HepG2 (cell line): ENCODE results near the gene C12orf43. TPM values are rescaled to one million over a fixed set of nuclear protein-coding genes. Genes with fewer than 3 reads are reported as not detected.

Source experiments
- DNMT3B ChIP-seq: conservative IDR thresholded peaks from 2 replicates; pipeline ENCODE4 v1.6.1; 2016; ENCODE audit warnings: missing biosample characterization, control low read depth
- FIP1L1 ChIP-seq: fragments of 200-400 bp; formaldehyde crosslinking; IDR thresholded peaks from 2 replicates; pipeline ENCODE4 v1.6.1; 2018; ENCODE audit warnings: low read depth, mild to moderate bottlenecking, low read length, moderate library complexity, borderline replicate concordance; ENCODE audit not compliant: insufficient read depth
- FOSL1 ChIP-seq: sonication (generic); formaldehyde crosslinking; IDR thresholded peaks from 2 replicates; pipeline ENCODE4 v1.9.0; 2021; ENCODE audit warnings: missing genetic modification reagents, borderline replicate concordance
- HINFP ChIP-seq: sonication (generic); formaldehyde crosslinking; IDR thresholded peaks from 2 replicates; pipeline ENCODE4 v1.4.0; 2020; ENCODE audit warnings: low read depth, mild to moderate bottlenecking, missing genetic modification reagents
- HNRNPUL1 ChIP-seq: fragments of 200-400 bp; formaldehyde crosslinking; IDR thresholded peaks from 2 replicates; pipeline ENCODE4 v1.6.1; 2017; ENCODE audit warnings: low read depth, mild to moderate bottlenecking, low read length, moderate library complexity
- JUNB ChIP-seq: sonication (generic); formaldehyde crosslinking; IDR thresholded peaks from 2 replicates; pipeline ENCODE4 v1.8.0; 2022; ENCODE audit warnings: missing genetic modification reagents, mild to moderate bottlenecking, borderline replicate concordance
- LCORL ChIP-seq, 2 experiments: fragments of 450-650 bp in 1 of 2; sonication (generic) in 1 of 2; formaldehyde crosslinking in 1 of 2; IDR thresholded peaks; 2 replicates each; pipeline versions ENCODE4 v1.5.0 to v1.6.1; 2017 to 2020; ENCODE audit warnings: antibody characterized with exemption in 1 of 2, missing genetic modification reagents in 1 of 2
- MAFG ChIP-seq: sonication (generic); formaldehyde crosslinking; IDR thresholded peaks from 2 replicates; pipeline ENCODE4 v1.5.1; 2020; ENCODE audit warnings: mild to moderate bottlenecking, missing genetic modification reagents
- RERE ChIP-seq: IDR thresholded peaks from 2 replicates; pipeline ENCODE4 v1.6.1; 2016; ENCODE audit warnings: low read depth, missing genetic modification reagents, missing compliant biosample characterization
- TCF12 ChIP-seq, 2 experiments: fragments of 450-650 bp in 1 of 2; sonication (generic) in 1 of 2; formaldehyde crosslinking in 1 of 2; IDR thresholded peaks; 2 replicates each; pipeline versions ENCODE4 v1.6.1 to v1.8.0; 2017 to 2022; ENCODE audit warnings: antibody characterized with exemption in 1 of 2, mild to moderate bottlenecking in 1 of 2, missing genetic modification reagents in 1 of 2, moderate library complexity in 1 of 2
- TEAD3 ChIP-seq: optimal IDR thresholded peaks from 2 replicates; pipeline ENCODE3; 2016; ENCODE audit warnings: borderline replicate concordance
- XRCC5 ChIP-seq: fragments of 200-400 bp; formaldehyde crosslinking; optimal IDR thresholded peaks from 2 replicates; pipeline ENCODE3; 2017; ENCODE audit warnings: mild to moderate bottlenecking, low read length
- ZNF441 ChIP-seq: sonication (generic); formaldehyde crosslinking; IDR thresholded peaks from 2 replicates; pipeline ENCODE4 v1.7.0; 2021; ENCODE audit warnings: missing genetic modification reagents, borderline replicate concordance
- ZNF547 ChIP-seq: sonication (generic); formaldehyde crosslinking; IDR thresholded peaks from 2 replicates; pipeline ENCODE4 v1.5.1; 2020; ENCODE audit warnings: mild to moderate bottlenecking, missing genetic modification reagents
- ZNF607 ChIP-seq: sonication (generic); formaldehyde crosslinking; IDR thresholded peaks from 2 replicates; pipeline ENCODE4 v1.5.1; 2020; ENCODE audit warnings: missing genetic modification reagents, mild to moderate bottlenecking, borderline replicate concordance
- ZNF678 ChIP-seq: sonication (generic); formaldehyde crosslinking; IDR thresholded peaks from 2 replicates; pipeline ENCODE4 v1.4.0; 2020; ENCODE audit warnings: mild to moderate bottlenecking, missing genetic modification reagents
- polyA plus RNA-seq, 8 experiments: library from polyadenylated mRNA; depleted of rRNA in 3 of 8; stranded (reverse) in 7 of 8; unstranded in 1 of 8; fragments of >200 nt; fragmentation: Illumina TruSeq in 4 of 8; extraction: Trizol in 4 of 8; gene quantifications; 2 replicates each; pipeline versions ENCODE4 v1.2.1 to v1.2.3, GENCODE V29; 2011 to 2016; ENCODE audit warnings: low read depth in 4 of 8, missing spikeins in 1 of 8, mixed read lengths in 1 of 8; ENCODE audit not compliant: insufficient read depth in 1 of 8
- total RNA-seq, 5 experiments: library from RNA; depleted of rRNA; stranded (reverse); fragments of >200 nt; fragmentation: Illumina TruSeq; extraction: Trizol; gene quantifications; 2 replicates each; pipeline ENCODE4 v1.2.3, GENCODE V29; 2016; ENCODE audit warnings: low read depth in 1 of 5

The C12orf43 gene
- total and polyA plus RNA-seq, 2 of the 13 experiments (the other 11 are each of a cell fraction or from before 2014, with no cell fraction given): 7.9 to 11.1 TPM

GRCh38 chr12:121025442-121026226 is 9.3 kb upstream of the C12orf43 start (continued):
- TF ChIP-seq HINFP (CRISPR knock-in tag): no peak
- peak; percentile 66 for TF ChIP-seq XRCC5
- TF ChIP-seq FOSL1 (CRISPR knock-in tag): 0 out of 2 replicates have a peak, but pooled peaks have one; percentile 45
- TF ChIP-seq FIP1L1: no peak
- TF ChIP-seq RERE (CRISPR knock-in tag): 0 out of 2 replicates have a peak, but pooled peaks have one; percentile 49
- no peak for TF ChIP-seq DNMT3B (CRISPR knock-in tag)
- peak; percentile 93 for TF ChIP-seq TEAD3 (CRISPR knock-in tag)
- TF ChIP-seq JUNB: no peak
- no peak for TF ChIP-seq ZNF607 (CRISPR knock-in tag)
- TF ChIP-seq TCF12 (IDR thresholded peaks at IDR 0.05): no peak
- TF ChIP-seq TCF12 (CRISPR knock-in tag; IDR thresholded peaks at IDR 0.05): no peak
- no peak for TF ChIP-seq ZNF678
- no peak for TF ChIP-seq HNRNPUL1
- TF ChIP-seq ZNF547 (CRISPR knock-in tag): no peak
- TF ChIP-seq ZNF441 (CRISPR knock-in tag): 0 out of 2 replicates have a peak, but pooled peaks have one; percentile 13
- TF ChIP-seq MAFG (CRISPR knock-in tag): no peak
- TF ChIP-seq LCORL (IDR thresholded peaks at IDR 0.05): peak; percentile 91; the same call in 1 of the 2 replicates
- peak; percentile 97 for TF ChIP-seq LCORL (CRISPR knock-in tag; IDR thresholded peaks at IDR 0.05)
